DMS79 (cell line): ENCODE measurements around the gene MAP3K9.
"Not testable (repeated sequence)": the region's sequence is repeated elsewhere in the genome, so short reads cannot be mapped to it uniquely, and the experiment has no call there.

Source experiments
- DNase-seq: peaks from one replicate; lab custom pipeline; 2025; lab: John Stamatoyannopoulos, UW

MAP3K9 gene

GRCh38 chr14:70724110-70724509 is 85.2 kb downstream of the MAP3K9 start:
- no peak for DNase-seq

- no peak for DNase-seq
Observed at GRCh38 chr14:70723276-70723675, 86.0 kb downstream of the MAP3K9 start.

GRCh38 chr14:70722418-70722817 is 86.9 kb downstream of the MAP3K9 start:
- DNase-seq: no peak

GRCh38 chr14:70721542-70721941 is 87.8 kb downstream of the MAP3K9 start:
- DNase-seq: no peak

- DNase-seq: no peak
Observed at GRCh38 chr14:70718383-70719118, 90.8 kb downstream of the MAP3K9 start.

- no peak for DNase-seq
Observed at GRCh38 chr14:70716958-70717357, 92.4 kb downstream of the MAP3K9 start.

GRCh38 chr14:70716483-70716882 is 92.8 kb downstream of the MAP3K9 start:
- no peak for DNase-seq

- peak; percentile 27 for DNase-seq
Observed at GRCh38 chr14:70714055-70714550, 95.2 kb downstream of the MAP3K9 start.

GRCh38 chr14:70713511-70713916 is 95.8 kb downstream of the MAP3K9 start:
- no peak for DNase-seq

GRCh38 chr14:70713096-70713495 is 96.2 kb downstream of the MAP3K9 start:
- no peak for DNase-seq

- DNase-seq: no peak
Observed at GRCh38 chr14:70711451-70711850, 97.9 kb downstream of the MAP3K9 start.

- peak; percentile 96 for DNase-seq
Observed at GRCh38 chr14:70709726-70710382, 99.5 kb downstream of the MAP3K9 start.

GRCh38 chr14:70708717-70709570 is 100.4 kb downstream of the MAP3K9 start:
- peak; percentile 62 for DNase-seq

GRCh38 chr14:70707138-70708038 is 101.9 kb downstream of the MAP3K9 start:
- DNase-seq: no peak

GRCh38 chr14:70706177-70706576 is 103.1 kb downstream of the MAP3K9 start:
- DNase-seq: no peak

- no peak for DNase-seq
Observed at GRCh38 chr14:70704960-70705359, 104.4 kb downstream of the MAP3K9 start.

- not testable (repeated sequence) for DNase-seq
Observed at GRCh38 chr14:70703621-70704168, 105.6 kb downstream of the MAP3K9 start.

GRCh38 chr14:70702161-70702560 is 107.2 kb downstream of the MAP3K9 start:
- DNase-seq: no peak

- no peak for DNase-seq
Observed at GRCh38 chr14:70701610-70702009, 107.7 kb downstream of the MAP3K9 start.

- no peak for DNase-seq
Observed at GRCh38 chr14:70700955-70701585, 108.2 kb downstream of the MAP3K9 start.

GRCh38 chr14:70699646-70700045 is 109.7 kb downstream of the MAP3K9 start:
- DNase-seq: no peak
